Muscle layer of duodenum (tissue), 2 donors: ENCODE data around the gene GALR1.
A peak's percentile ranks its signal among the peaks of the same experiment; 100 is the strongest.

ENCODE experiments used
- H3K27ac ChIP-seq: one replicate; pipeline ENCODE4 v1.7.0; 2013; ENCODE audit warnings: mild to moderate bottlenecking, low read length
- H3K27me3 ChIP-seq: one replicate; pipeline ENCODE4 v1.7.0; 2013; ENCODE audit warnings: low read depth, mild to moderate bottlenecking, control low read depth, low read length
- H3K36me3 ChIP-seq, 2 donors: one replicate each; pipeline ENCODE4 v1.7.0; 2013; ENCODE audit warnings: low read length in 2 of 2, control low read depth in 1 of 2, mild to moderate bottlenecking in 1 of 2; ENCODE audit not compliant: insufficient read depth in 2 of 2, control insufficient read depth in 1 of 2
- H3K4me1 ChIP-seq, 2 donors: one replicate each; pipeline ENCODE4 v1.7.0; 2013; ENCODE audit warnings: low read length in 2 of 2, mild to moderate bottlenecking in 2 of 2, control low read depth in 1 of 2, moderate library complexity in 1 of 2; ENCODE audit not compliant: insufficient read depth in 2 of 2, control insufficient read depth in 1 of 2
- H3K4me3 ChIP-seq, 2 donors: one replicate each; pipeline ENCODE4 v1.7.0; 2013; ENCODE audit warnings: low read length in 2 of 2, low read depth in 1 of 2, mild to moderate bottlenecking in 1 of 2
- H3K9me3 ChIP-seq, 2 donors: one replicate each; pipeline ENCODE4 v1.7.0; 2013; ENCODE audit warnings: low read length in 2 of 2, control low read depth in 1 of 2, mild to moderate bottlenecking in 1 of 2; ENCODE audit not compliant: control insufficient read depth in 1 of 2
- donor health status: healthy.

Gene GALR1

GRCh38 chr18:77249569-77250500, at the start of gene GALR1:
Gene GALR1 (plus strand): TSS chr18:77249848. CDS start chr18:77250549, 701 bp downstream.
- no peak within 1 kb of the TSS for H3K27ac ChIP-seq

GRCh38 chr18:77201506-77201905, 48.1 kb upstream of the GALR1 start:
- H3K4me3 ChIP-seq = no peak overlapping the region
- H3K27me3 ChIP-seq = no peaks in the 10 kb centered on the region
- no peaks in the 10 kb centered on the region for H3K9me3 ChIP-seq
- no peak overlapping the region for H3K27ac ChIP-seq
- H3K36me3 ChIP-seq = no peaks in the 10 kb centered on the region
- peaks cover 0 to 4% of the 10 kb centered on the region in 2 donors for H3K4me1 ChIP-seq

More at GRCh38 chr18:77249569-77250500, at the start of gene GALR1:
- Histone ChIP-seq H3K36me3 (no peaks in the 10 kb centered on the region), H3K9me3 (peaks cover 0 to 3% of the 10 kb centered on the region in 2 donors), H3K27me3 (peaks cover 28% of the 10 kb centered on the region), H3K4me3 (peak within 1 kb of the TSS; percentile 41 to 77), H3K4me1 (peaks cover 0 to 34% of the 10 kb centered on the region in 2 donors)

- Histone ChIP-seq H3K36me3 (no peaks in the 10 kb centered on the region), H3K4me3 (no peak overlapping the region), H3K4me1 (peaks cover under 1 to 7% of the 10 kb centered on the region in 2 donors), H3K9me3 (no peaks in the 10 kb centered on the region), H3K27ac (no peak overlapping the region), H3K27me3 (no peaks in the 10 kb centered on the region)
Observed at GRCh38 chr18:77202329-77202728, 47.3 kb upstream of the GALR1 start.

GRCh38 chr18:77203071-77203470, 46.6 kb upstream of the GALR1 start:
- no peak overlapping the region for H3K4me3 ChIP-seq
- no peaks in the 10 kb centered on the region for H3K36me3 ChIP-seq
- H3K4me1 ChIP-seq = peaks cover 4 to 12% of the 10 kb centered on the region in 2 donors

GRCh38 chr18:77203851-77204250, 45.8 kb upstream of the GALR1 start:
- peaks cover 4 to 12% of the 10 kb centered on the region in 2 donors for H3K4me1 ChIP-seq
- no peak overlapping the region for H3K27ac ChIP-seq
- no peaks in the 10 kb centered on the region for H3K27me3 ChIP-seq
- no peaks in the 10 kb centered on the region for H3K36me3 ChIP-seq
- H3K9me3 ChIP-seq = no peaks in the 10 kb centered on the region
- no peak overlapping the region for H3K4me3 ChIP-seq

More at GRCh38 chr18:77203071-77203470, 46.6 kb upstream of the GALR1 start:
- H3K27ac ChIP-seq = no peak overlapping the region
- no peaks in the 10 kb centered on the region for H3K9me3 ChIP-seq
- no peaks in the 10 kb centered on the region for H3K27me3 ChIP-seq

GRCh38 chr18:77205769-77206168, 43.9 kb upstream of the GALR1 start:
- no peaks in the 10 kb centered on the region for H3K36me3 ChIP-seq
- peaks cover 4 to 12% of the 10 kb centered on the region in 2 donors for H3K4me1 ChIP-seq
- H3K4me3 ChIP-seq = no peak overlapping the region
- no peaks in the 10 kb centered on the region for H3K9me3 ChIP-seq
- H3K27ac ChIP-seq = no peak overlapping the region
- no peaks in the 10 kb centered on the region for H3K27me3 ChIP-seq

- H3K27me3 ChIP-seq = no peaks in the 10 kb centered on the region
- peaks cover 4 to 15% of the 10 kb centered on the region in 2 donors for H3K4me1 ChIP-seq
- no peaks in the 10 kb centered on the region for H3K36me3 ChIP-seq
- no peaks in the 10 kb centered on the region for H3K9me3 ChIP-seq
- H3K4me3 ChIP-seq = no peak overlapping the region
- H3K27ac ChIP-seq = no peak overlapping the region
Observed at GRCh38 chr18:77206676-77207374, 42.8 kb upstream of the GALR1 start.

- Histone ChIP-seq H3K4me1 (peaks cover 4 to 15% of the 10 kb centered on the region in 2 donors), H3K4me3 (no peak overlapping the region), H3K27ac (no peak overlapping the region), H3K36me3 (no peaks in the 10 kb centered on the region), H3K27me3 (no peaks in the 10 kb centered on the region), H3K9me3 (no peaks in the 10 kb centered on the region)
Observed at GRCh38 chr18:77207540-77207939, 42.1 kb upstream of the GALR1 start.

- Histone ChIP-seq H3K4me1 (peaks cover 4 to 14% of the 10 kb centered on the region in 2 donors), H3K4me3 (peak overlapping the region; percentile 9 to 43), H3K27ac (peak overlapping the region; percentile 82), H3K9me3 (no peaks in the 10 kb centered on the region), H3K27me3 (no peaks in the 10 kb centered on the region), H3K36me3 (no peaks in the 10 kb centered on the region)
Observed at GRCh38 chr18:77208964-77209363, 40.7 kb upstream of the GALR1 start.

- Histone ChIP-seq H3K4me3 (no peak overlapping the region), H3K9me3 (no peaks in the 10 kb centered on the region), H3K4me1 (peaks cover 4 to 11% of the 10 kb centered on the region in 2 donors), H3K27me3 (no peaks in the 10 kb centered on the region), H3K27ac (no peak overlapping the region), H3K36me3 (no peaks in the 10 kb centered on the region)
Observed at GRCh38 chr18:77209587-77209986, 40.1 kb upstream of the GALR1 start.

- H3K27ac ChIP-seq = no peak overlapping the region
- no peaks in the 10 kb centered on the region for H3K27me3 ChIP-seq
Observed at GRCh38 chr18:77210249-77210648, 39.4 kb upstream of the GALR1 start.

More at GRCh38 chr18:77210249-77210648, 39.4 kb upstream of the GALR1 start:
- Histone ChIP-seq H3K36me3 (no peaks in the 10 kb centered on the region), H3K4me3 (no peak overlapping the region), H3K4me1 (peaks cover 4 to 11% of the 10 kb centered on the region in 2 donors), H3K9me3 (no peaks in the 10 kb centered on the region)
